Left forelimb (tissue), 1 donor: ENCODE measurements around the gene NIF3L1.
"Not testable (repeated sequence)": the region's sequence is repeated elsewhere in the genome, so short reads cannot be mapped to it uniquely, and the experiment has no call there.

Source experiments
- DNase-seq: peaks from one replicate; pipeline ENCODE4 v3.0.0-alpha.2; 2018; ENCODE audit warnings: low spot score

The NIF3L1 gene

DNA sequence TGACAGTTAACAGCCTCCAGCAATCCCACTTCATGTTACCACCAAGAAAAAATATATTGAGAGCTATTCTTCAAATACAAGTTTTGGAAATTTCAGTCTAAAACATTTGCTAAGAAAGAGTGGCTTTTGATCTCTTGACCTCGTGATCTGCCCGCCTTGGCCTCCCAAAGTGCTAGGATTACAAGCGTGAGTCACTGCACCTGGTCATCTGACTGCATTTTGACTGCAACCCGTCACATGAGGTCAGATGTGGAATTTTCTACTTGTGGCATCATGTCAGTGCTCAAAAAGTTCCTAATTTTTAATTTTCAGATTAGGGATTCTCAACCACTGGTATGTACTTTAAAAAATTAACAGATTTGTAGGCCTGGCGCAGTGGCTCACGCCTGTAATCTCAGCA is 15.6 kb upstream of the NIF3L1 start:
- no peak for DNase-seq

DNA sequence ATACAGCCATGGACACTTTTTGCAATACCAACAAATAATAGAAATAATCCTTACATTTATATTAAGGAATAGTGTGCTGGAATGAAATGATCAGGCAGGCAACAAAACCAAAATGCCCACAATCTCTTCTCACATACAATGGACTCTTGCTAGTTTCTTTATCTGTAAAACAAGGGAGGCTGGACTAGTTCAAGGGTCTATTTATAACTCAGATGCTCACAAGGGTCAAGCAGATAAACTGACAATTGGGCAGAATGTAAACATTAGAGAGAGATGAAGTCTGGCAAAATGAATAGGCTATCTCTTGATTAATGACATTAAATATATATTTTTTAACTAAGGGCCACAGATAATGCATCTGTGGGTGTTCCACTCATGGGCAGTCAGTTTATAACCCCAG is 11.7 kb upstream of the NIF3L1 start:
- DNase-seq = no peak

DNA sequence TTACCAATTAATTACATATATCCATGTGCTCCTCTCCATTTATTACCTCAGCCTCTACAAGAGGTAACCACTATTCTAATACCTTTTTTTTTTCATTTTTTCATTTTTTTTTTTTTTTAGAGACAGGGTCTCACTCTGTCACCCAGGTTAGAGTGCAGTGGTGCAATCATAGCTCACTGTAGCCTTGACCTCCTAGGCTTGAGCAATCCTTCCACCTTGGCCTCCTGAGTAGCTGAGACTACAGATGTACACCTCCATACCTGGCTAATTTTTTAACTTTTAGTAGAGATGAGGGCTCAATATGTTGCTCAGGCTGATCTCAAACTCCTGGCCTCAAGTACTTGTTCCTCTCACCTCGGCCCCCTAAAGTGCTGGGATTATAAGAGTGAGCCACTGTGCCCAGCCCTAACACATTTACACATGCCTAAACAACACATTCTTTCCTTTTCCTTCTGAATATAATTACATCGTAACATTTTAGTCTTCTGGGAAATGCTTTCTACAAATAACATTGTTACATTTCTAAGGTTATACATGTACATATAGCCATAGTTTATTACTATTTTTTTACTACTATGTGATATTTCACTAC is 10.8 kb upstream of the NIF3L1 start:
- DNase-seq = no peak

DNA sequence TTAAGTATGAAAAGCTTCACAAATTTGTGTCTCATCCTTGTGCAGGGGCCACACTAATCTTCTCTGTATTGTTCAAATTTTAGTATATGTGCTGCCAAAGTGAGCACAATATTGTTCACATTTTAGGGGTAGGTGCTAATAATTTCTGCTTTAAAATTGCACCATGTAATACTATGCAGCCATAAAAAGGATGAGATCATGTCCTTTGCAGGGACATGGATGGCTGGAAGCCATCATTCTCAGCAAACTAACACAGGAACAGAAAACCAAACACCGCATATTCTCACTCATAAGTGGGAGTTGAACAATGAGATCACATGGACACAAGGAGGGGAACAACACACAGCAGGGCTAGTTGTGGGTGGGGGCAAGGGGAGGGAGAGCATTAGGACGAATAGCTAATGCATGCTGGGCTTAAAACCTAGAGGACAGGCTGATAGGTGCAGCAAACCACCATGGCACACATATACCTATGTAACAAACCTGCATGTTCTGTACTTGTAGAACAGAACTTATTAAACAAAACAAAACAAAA is 7.4 kb upstream of the NIF3L1 start:
- not testable (repeated sequence) for DNase-seq

DNA sequence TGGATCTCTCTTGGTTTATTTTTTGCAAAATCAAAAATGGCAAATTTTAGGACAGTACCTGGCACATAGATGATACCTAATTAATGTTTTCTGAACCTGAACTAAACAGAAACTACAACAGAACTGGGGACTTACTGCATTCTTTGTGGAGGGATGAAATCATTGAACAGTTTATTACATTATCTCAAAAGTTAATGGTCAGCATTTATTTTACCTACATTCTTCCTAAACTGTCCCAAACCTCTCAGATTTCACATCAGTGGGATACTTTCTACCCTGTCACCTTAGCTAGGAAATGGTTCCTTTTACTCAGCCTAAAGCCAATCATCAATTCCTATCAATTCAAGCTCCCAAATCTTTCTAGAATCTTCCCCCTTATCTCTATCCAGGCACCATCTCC is 10.3 kb downstream of the NIF3L1 start:
- no peak for DNase-seq

DNA sequence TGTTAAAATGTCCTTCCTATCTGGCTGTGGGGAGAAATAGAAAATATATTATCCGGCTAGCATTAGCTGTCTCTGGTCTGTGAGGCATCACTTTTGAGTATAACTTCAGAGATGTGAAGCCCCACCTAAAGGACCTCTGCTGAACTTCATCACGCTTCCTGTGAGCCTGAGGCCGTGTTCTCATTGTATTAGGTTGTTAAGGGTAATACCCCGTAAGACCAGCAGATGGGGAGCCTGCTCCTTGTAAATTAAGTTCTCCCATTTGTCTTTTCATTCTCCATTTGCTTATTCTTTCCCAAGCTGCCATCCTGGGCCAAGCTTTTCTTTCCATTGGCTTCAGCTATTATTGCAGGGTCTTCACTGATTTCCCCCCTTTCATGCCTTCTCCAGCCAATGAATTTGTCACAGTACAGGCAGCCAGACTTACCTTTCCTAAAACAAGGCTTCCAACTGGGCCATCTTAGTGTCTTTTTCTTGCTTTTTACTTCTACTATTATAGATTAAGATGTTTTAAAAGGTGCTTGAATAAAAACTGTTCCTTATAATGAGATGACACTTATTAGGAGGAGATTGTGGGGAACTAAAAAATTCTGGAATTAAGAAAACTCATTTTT is 12.4 kb downstream of the NIF3L1 start:
- DNase-seq = no peak

DNA sequence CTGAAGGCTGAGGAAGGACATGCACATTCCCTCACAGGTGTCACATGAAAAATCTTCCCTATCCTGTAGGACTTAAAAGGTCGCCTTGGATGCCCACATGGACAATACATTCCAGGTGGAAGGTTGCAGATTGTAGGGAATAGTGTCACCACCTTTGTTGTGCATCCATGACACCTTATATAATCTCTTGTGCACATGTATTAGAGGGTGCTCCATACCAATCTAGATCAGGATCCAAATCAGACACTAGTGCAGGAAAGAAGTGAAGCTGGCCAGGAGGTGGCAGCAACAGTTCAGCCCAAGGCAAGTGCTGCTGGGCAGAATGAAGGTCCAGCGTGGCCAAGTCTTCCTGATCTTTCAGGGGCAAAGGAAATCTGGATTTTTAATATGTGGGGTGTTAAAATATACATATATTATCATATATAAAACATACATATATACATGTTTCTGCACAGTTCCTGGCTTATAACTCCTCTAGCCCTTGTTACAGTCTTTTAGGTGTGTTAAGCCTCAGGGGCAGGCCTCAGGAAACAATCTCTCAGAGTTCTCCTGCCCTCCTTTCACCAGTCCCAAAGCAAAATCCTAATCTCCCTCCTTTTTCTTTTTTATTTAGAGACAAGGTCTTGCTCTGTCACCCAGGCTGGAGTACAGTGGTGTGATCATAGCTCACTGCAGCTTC is 16.6 kb downstream of the NIF3L1 start:
- DNase-seq = no peak

DNA sequence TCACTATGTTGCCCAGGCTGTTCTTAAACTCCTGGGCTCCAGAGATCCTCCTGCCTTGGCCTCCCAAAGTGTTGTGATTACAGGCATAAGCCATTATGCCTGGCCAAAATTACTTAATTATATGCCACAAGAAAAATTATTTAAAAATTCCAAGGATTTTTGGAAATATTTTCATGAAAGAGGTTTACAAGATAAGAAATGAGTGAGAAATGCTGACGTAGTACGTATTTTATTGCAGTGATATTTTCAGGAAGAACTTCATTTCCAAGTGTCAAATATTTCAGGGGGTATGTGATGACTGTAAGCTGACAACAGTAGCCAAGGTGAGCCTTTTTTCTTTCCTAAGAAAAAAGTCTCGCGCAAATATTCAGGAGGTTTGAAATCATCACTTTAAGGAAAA is 20.8 kb downstream of the NIF3L1 start:
- no peak for DNase-seq

DNA sequence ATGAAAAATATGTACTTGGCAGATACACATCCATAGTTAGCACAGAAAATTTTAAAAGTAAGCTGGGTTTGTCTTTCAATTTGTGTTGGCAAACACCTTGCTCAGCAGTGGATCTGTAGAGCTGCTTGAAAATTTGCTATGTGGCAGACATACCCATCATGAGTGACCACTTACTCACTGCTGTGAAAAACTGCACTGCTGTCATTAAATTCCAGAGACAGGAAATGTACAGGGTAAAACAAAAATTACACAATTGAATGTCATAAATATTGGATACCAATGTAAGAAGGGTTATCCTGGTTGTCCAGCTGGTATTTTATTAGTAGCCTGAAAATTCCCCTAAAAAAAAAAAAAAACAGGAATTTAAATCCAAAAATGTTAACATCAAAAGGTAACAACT is 24.5 kb downstream of the NIF3L1 start:
- no peak for DNase-seq

DNA sequence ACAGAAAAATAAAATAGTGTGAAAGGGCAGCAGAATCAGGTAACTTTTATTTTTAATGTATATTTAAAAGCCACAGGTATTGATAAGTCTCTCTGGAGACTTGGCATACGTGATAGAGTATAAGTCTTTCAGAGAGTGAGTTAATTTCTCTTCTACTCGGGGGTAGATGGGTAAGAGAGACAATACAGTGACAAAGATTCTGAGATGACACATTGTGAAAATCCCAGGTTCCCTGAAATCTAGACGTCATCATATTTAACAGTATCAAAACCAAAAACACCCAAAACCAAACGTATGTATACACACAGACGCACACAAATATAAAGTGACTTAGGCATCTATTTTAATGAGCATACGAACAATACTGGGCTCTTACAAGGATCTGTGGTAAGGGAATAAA is 33.3 kb downstream of the NIF3L1 start:
- DNase-seq = no peak

DNA sequence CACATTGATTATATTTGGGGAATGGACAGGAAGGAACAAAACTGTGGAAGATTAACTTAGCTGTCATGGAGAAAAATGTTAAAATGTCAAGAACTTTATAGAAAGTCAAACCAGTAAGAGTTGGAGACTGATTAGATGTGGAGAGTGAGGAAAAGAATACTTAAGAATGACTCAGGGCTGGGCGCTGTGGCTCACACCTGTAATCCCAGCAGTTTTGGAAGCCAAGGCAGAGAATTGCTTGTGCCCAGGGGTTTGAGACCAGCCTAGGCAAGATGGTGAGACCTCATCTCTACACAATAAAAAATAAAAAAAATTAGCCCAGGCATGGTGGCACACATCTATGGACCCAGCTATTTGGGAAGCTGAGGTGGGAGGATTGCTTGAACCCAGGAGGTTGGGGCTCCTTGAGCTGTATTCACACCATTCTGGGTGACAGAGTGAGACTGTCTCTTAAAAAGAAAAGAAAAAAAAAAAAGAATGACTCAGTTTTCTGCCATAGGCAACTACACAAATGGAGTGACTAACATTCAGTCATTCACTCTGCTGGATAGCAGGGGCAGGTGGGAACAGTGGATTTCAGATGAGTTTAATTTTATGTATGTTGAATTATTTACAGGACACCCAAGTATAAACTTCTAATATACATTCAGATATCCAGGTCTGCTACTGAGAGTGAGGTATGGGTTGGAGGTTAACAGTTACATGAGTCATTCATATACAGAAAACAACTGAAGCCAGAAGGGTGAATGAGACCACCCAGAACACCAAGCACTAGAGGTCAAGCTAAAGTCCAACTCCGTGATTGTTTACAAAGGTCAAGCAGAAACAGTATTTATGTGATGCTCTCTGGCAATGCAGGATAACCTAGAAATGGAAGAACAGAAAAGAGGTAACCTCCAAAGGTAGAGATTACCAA is 40.4 kb downstream of the NIF3L1 start:
- DNase-seq = no peak

DNA sequence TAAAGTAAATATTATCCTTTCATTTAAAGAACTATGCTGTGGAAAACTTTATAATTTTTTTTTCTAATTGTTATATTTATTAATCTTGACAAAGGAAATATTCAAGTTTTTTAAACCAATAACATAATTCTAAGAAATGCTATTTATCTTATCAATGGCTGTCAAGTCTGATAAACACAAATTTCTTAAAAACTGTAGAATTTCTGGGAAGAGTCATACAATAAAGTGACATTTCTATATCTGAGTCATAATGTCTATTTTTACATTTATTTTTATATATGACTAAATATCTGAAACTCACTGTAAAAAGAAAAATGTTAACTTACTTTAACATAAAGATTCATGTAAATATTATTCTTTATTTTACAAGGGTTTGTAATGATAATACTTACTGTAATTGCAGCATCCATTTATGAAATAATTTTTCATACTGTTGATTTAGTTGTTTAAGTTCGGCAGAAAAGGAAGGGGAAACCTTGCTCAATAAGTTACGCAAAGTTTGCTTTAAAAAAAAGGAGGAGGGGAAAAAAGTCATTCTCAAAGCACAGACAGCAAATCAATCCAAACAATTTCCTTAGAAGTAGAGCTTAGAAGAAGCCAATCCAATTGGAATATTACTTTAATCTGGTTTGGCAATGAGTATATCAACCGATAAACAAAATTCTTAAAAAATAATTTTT is 41.9 kb downstream of the NIF3L1 start:
- no peak for DNase-seq

DNA sequence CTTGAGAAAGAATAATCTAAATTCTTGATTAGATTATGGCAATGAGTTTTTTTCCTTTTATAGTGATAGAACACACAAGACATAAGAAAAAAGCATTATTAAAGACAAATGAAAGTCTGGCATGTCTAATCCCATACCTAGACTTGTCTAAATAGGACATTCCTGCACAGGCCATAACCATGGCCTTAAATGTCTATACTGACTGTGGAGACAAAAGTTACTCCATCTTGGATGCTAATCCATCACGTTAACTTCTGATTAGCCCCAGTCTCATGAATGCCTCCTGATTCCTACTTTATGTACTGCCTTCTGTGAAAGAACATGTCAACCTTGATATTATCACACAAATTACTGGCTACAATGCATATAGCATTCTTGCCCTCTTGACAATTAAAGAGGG is 50.7 kb downstream of the NIF3L1 start:
- no peak for DNase-seq

DNA sequence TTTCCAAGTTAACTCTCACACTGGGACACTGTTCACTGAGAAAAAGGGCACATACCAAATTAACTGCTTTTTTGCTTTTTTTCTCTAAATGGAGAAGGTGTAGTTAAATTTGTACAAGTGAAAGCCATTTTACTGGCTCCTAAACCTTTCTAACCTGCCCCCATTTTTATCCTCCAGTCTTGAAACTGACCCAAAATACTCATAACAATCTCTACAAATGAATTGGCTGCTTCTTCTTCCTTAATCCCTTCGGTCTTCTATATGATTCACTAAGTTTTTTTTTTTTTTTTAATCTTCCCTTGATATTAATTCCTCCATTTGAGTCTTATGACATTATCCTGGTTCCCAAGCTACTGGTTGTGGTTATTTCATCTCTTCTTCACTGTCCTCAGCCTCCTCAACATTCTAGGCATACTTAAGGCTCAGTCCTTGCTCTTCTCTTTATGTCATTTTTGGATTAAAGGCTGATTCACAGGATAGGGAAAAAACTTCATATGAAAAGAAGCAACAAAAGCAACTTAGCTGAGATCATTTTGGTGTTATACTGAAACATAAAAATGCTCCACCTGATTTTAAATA is 54.4 kb downstream of the NIF3L1 start:
- DNase-seq = no peak

DNA sequence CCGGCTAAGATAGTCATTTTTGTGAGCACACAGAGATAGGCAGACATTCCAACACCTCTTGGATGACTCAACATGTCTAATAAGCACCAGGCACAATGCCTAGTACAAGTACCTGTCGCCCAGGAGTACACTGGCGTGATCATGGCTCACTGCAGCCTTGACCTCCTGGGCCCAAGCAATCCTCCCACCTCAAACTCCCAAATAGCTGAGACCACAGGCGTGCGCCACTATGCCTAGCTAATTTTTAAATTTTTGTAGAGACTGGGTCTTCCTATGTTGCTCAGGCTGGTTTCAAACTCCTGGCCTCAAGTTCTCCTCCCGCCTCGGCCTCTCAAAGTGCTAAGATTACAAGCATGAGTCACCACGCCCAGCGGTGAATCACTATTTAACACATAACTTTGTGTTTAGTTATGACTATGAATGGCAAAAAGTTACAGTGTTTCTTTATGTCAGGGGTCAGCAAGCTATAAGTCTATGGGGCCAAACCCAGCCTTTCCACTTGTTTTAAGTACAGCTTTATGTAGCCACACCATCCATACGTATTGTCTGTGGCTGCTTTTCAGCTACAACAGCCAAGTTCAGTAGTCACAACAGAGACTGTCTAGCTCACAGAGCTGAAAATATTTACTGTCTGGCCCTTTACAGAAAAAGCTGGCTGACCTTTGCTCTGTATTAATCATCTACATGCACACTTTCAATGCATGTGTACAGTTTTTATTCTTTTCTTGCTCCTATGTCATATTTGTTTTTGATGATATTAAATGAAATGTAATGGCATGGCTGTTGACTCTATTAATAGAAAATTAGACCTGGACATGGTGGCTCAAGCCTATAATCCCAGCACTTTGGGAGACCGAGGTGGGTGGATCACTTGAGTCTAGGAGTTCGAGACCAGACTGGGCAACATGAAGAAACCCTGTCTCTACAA is 55.6 kb downstream of the NIF3L1 start:
- no peak for DNase-seq

DNA sequence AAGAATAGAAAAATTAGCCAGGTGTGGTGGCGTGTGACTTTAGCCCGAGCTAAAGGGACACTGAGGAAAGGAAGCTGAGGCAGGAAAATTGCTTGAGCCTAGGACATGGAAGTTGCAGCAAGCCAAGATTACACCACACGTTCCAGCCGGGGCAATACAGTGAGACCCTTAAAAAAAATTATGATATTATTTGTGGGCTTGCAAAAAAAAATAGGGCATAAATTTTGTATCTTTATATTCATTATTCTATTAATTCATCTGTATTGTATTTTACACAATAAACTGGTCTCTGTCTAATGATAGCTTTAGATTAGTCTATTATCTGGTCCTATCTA is 56.2 kb downstream of the NIF3L1 start:
- no peak for DNase-seq

DNA sequence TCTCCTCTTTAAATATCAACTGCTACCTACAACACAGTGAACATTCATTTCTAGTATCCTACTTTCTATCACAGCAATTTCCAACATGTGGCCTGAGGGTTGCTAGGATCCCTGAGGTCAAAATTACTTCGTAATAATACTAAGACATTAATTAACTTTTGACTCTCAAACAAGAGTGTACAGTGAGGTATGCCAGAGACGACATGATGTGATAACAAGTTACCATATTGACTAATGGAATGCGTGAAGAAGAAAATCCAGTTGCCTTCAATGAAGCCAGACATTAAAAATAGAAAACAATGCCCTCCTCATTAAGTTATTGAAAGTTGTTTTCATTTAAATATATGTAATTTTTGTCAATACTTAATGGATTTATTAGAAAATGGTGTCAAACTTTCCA is 61.2 kb downstream of the NIF3L1 start:
- DNase-seq = no peak
